Adipocyte (in vitro differentiated cells): ENCODE results near the gene CDH4.
"Not testable (repeated sequence)": the region's sequence is repeated elsewhere in the genome, so short reads cannot be mapped to it uniquely, and the experiment has no call there.

Experiments
- DNase-seq: peaks from one replicate; pipeline ENCODE4 v3.0.0-alpha.2; 2015; ENCODE audit warnings: low read depth
- H3K27me3 ChIP-seq: replicated peaks from 2 replicates; pipeline ENCODE4 v1.7.0; 2013; ENCODE audit warnings: mild to moderate bottlenecking, low read length, moderate library complexity; ENCODE audit not compliant: control insufficient read depth, insufficient read depth
- H3K36me3 ChIP-seq: 2 replicates; pipeline ENCODE4 v1.7.0; 2013; ENCODE audit warnings: low read length, mild to moderate bottlenecking, moderate library complexity; ENCODE audit not compliant: control insufficient read depth, insufficient read depth, severe bottlenecking
- H3K4me1 ChIP-seq: 2 replicates; pipeline ENCODE4 v1.7.0; 2013; ENCODE audit warnings: mild to moderate bottlenecking, low read length, moderate library complexity; ENCODE audit not compliant: control insufficient read depth, insufficient read depth
- H3K4me3 ChIP-seq: 2 replicates; pipeline ENCODE4 v1.7.0; 2013; ENCODE audit warnings: mild to moderate bottlenecking, low read length, moderate library complexity
- H3K9ac ChIP-seq: 2 replicates; pipeline ENCODE4 v1.7.0; 2013; ENCODE audit warnings: mild to moderate bottlenecking, low read length, moderate library complexity
- H3K9me3 ChIP-seq: 2 replicates; pipeline ENCODE4 v1.7.0; 2013; ENCODE audit warnings: mild to moderate bottlenecking, low read length, moderate library complexity; ENCODE audit not compliant: control insufficient read depth

The CDH4 gene

DNA sequence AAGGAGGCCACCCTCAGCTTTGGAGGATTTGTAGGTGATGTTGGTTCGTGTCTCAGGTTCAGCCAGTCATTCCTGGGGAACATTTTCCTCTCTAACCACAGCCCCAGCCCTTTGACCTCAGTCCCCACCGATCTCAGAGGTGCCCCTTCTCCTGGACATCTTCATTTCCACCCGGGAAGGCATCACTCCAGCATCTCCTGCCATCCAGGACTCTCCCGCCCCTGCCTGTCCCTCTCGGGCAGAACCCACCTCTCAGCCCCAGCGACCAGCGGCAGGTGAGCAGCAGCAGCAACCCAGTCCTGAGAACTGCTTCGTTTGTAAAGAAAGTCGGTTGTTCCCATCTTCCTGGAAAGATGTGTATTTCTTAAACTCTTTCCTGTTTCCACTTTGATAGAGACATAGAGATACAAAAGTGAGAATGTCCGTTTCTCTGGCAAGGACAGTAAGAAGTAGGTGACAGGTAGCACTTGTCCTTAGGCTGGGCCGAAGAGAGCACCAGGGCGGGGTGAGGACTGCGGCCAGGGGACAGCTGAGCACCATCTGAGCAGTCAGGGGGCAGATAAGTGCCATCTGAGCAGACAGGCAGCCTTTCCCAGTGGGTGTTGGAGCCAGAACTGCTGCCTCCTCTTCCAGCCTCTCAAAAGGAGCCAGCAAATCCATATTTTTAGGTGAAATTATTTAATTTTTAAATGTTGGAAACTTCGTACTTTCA, 142.2 kb downstream of the CDH4 start:
- no peak for DNase-seq
- Histone ChIP-seq H3K36me3 (no peaks in the 10 kb centered on the region), H3K27me3 (peaks cover 4% of the 10 kb centered on the region), H3K9ac (no peak overlapping the region), H3K4me3 (no peak overlapping the region), H3K4me1 (no peaks in the 10 kb centered on the region), H3K9me3 (no peaks in the 10 kb centered on the region)

GRCh38 chr20:61396262-61396848, 144.3 kb downstream of the CDH4 start:
- H3K4me3 ChIP-seq = no peak overlapping the region
- H3K4me1 ChIP-seq = no peaks in the 10 kb centered on the region
- H3K36me3 ChIP-seq = no peaks in the 10 kb centered on the region
- no peaks in the 10 kb centered on the region for H3K9me3 ChIP-seq
- H3K9ac ChIP-seq = no peak overlapping the region
- no peak for DNase-seq
- H3K27me3 ChIP-seq = peaks cover 2% of the 10 kb centered on the region

DNA sequence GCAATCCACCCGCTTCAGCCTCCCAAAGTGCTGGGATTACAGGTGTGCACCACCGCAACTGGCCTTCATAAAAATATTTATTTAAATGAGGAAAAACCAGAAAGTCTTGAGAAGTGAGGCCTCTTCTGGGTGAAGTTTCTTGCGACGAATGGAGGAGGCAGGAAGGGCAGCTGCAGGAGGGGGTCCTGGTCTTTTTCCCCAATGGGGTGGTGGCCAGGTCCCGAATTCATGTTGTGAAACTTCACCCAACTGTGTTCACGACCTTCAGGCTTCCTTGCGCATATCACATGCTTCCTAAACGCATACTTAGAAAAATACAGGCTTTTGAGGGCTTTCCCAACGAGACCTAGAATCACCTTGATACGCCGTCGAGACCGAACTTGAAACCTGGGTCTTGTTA, 145.1 kb downstream of the CDH4 start:
- Histone ChIP-seq H3K4me3 (no peak overlapping the region), H3K4me1 (no peaks in the 10 kb centered on the region), H3K36me3 (no peaks in the 10 kb centered on the region), H3K9me3 (no peaks in the 10 kb centered on the region), H3K27me3 (no peaks in the 10 kb centered on the region), H3K9ac (no peak overlapping the region)
- no peak for DNase-seq

DNA sequence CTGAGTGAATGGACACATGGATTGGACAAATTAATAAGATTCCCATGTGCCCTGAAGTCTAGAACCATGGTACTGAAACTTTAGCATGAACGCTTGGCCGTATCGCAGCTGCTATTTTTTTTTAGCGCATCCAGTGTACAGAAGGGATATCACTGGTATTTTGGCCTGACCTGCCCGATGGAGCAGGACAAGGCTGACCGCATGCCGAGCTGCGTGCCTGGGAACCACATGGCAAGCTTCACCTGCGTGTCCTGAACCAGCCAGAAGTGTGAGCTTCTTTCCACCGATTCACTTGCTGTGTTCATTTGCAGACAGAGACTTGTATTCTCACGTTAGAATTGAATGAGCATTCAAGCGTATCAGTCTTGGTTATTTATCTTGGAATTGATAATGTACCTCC, 145.7 kb downstream of the CDH4 start:
- Histone ChIP-seq H3K27me3 (no peaks in the 10 kb centered on the region), H3K4me1 (no peaks in the 10 kb centered on the region), H3K9me3 (no peaks in the 10 kb centered on the region), H3K4me3 (no peak overlapping the region), H3K9ac (no peak overlapping the region), H3K36me3 (no peaks in the 10 kb centered on the region)
- DNase-seq = no peak

GRCh38 chr20:61399433-61399832, 147.4 kb downstream of the CDH4 start:
- Histone ChIP-seq H3K4me3 (no peak overlapping the region), H3K9ac (no peak overlapping the region), H3K4me1 (no peaks in the 10 kb centered on the region), H3K9me3 (no peaks in the 10 kb centered on the region), H3K27me3 (no peaks in the 10 kb centered on the region), H3K36me3 (no peaks in the 10 kb centered on the region)
- DNase-seq = no peak

DNA sequence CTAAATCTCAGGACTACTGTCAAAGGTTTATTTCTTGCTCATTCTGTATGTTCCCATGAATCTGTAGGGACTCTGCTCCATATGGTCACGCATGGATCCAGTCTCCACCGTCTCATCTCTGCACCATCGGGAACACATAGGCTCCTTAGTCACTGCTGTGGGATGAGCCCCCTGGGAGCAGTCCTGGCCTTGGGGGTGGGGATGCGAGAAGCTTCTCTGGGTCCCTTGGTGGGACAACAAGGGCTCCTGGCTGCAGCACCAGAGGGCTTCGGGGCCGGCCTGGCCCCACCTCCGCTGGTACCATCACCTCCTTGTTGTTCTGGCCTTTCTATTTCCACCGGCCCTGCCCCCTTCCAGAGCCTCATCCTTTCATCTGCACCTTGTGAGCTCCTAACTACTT, 148.4 kb downstream of the CDH4 start:
- H3K9ac ChIP-seq = no peak overlapping the region
- no peak for DNase-seq
- no peak overlapping the region for H3K4me3 ChIP-seq
- H3K36me3 ChIP-seq = no peaks in the 10 kb centered on the region
- no peaks in the 10 kb centered on the region for H3K4me1 ChIP-seq
- H3K27me3 ChIP-seq = no peaks in the 10 kb centered on the region
- no peaks in the 10 kb centered on the region for H3K9me3 ChIP-seq

DNA sequence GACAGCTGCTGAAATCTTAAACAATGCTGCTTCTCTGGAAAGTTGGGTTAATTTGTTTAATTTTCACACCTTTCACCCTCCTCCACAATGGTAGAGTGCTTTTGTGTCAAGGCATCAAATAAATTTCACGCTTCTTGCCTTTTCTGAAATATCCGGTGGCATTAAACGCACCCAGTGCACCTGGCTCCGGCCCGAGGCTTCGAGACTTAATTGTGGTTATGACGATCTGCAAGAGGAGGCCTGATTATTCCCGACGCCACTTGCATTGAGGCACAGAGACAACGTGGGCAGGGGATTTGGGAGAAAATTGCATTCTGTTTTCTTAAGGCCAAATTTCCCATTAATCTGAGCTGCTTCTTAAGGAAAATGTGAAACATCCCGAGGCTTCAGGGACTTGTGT, 152.2 kb downstream of the CDH4 start:
- DNase-seq = no peak
- Histone ChIP-seq H3K36me3 (no peaks in the 10 kb centered on the region), H3K9me3 (no peaks in the 10 kb centered on the region), H3K9ac (no peak overlapping the region), H3K4me1 (no peaks in the 10 kb centered on the region), H3K4me3 (no peak overlapping the region), H3K27me3 (no peaks in the 10 kb centered on the region)

DNA sequence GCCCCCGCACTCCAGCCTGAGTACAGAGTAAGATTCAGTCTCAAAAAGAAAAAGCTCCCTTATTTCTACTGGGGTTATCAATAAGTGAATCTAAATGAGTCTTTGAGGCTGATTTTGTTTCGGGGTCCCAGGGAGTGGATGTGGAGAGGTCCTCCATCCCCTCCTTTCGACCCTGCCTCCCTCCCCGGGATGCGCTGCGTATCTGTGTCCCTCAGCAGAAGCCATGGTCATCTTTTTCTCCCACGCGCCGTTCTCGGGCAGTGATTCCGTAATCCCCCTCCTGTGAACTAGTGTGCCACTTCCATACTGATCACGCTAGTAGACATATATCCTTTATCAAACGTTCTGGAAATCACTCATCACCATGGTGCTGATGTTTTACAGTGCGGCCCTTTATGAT, 152.9 kb downstream of the CDH4 start:
- Histone ChIP-seq H3K4me1 (no peaks in the 10 kb centered on the region), H3K27me3 (no peaks in the 10 kb centered on the region), H3K9ac (no peak overlapping the region), H3K36me3 (no peaks in the 10 kb centered on the region), H3K9me3 (no peaks in the 10 kb centered on the region), H3K4me3 (no peak overlapping the region)
- no peak for DNase-seq

DNA sequence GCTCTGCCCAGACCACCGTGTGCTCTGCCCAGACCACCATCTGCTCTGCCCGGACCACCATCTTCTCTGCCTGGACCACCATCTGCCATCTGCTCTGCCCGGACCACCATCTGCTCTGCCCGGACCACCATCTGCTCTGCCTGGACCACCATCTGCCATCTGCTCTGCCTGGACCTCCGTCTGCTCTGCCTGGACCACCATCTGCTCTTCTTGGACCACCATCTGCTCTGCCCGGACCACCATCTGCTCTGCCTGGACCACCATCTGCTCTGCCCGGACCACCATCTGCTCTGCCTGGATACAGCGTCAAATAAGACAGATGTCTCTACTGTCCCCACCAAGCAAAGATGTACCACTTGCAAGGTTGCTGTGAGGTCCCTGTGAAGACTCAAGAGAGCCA, 154.7 kb downstream of the CDH4 start:
- H3K27me3 ChIP-seq, DNase-seq: not testable (repeated sequence)

GRCh38 chr20:61407561-61407960, 155.5 kb downstream of the CDH4 start:
- Histone ChIP-seq H3K9me3 (no peaks in the 10 kb centered on the region), H3K27me3 (no peaks in the 10 kb centered on the region), H3K4me1 (no peaks in the 10 kb centered on the region), H3K4me3 (no peak overlapping the region), H3K36me3 (no peaks in the 10 kb centered on the region), H3K9ac (no peak overlapping the region)
- no peak for DNase-seq

More for the DNA sequence above, 154.7 kb downstream of the CDH4 start:
- H3K36me3 ChIP-seq, H3K9me3 ChIP-seq, H3K4me1 ChIP-seq, H3K9ac ChIP-seq, H3K4me3 ChIP-seq: not testable (repeated sequence)

- Histone ChIP-seq H3K9ac (no peak overlapping the region), H3K27me3 (no peaks in the 10 kb centered on the region), H3K9me3 (peaks cover 6% of the 10 kb centered on the region), H3K36me3 (no peaks in the 10 kb centered on the region), H3K4me1 (no peaks in the 10 kb centered on the region), H3K4me3 (no peak overlapping the region)
- DNase-seq = no peak
Observed at GRCh38 chr20:61408951-61409740, 157.1 kb downstream of the CDH4 start.
